Right lobe of liver (tissue), 6 donors: Measurements from ENCODE around the gene MS4A15. TPM values are rescaled to one million over a fixed set of nuclear protein-coding genes. Genes with fewer than 3 reads are reported as not detected.

Experiments used
- ATAC-seq, 4 donors: fragments of 200-7000 bp; cut with Tn5 transposase; one replicate each; pipeline ENCODE4 v1.9.1; 2020; ENCODE audit warnings: mild to moderate bottlenecking in 4 of 4, moderate library complexity in 4 of 4
- DNase-seq, 3 donors: peaks; one replicate each; pipeline ENCODE4 v3.0.0-alpha.2; 2020
- H3K27ac ChIP-seq, 3 donors: fragments of 200-600 bp; one replicate each; pipeline ENCODE4 v1.8.0; 2022
- H3K27me3 ChIP-seq, 2 donors: fragments of 200-600 bp; one replicate each; pipeline ENCODE4 v1.8.0; 2022
- H3K36me3 ChIP-seq, 4 donors: fragments of 200-600 bp; sonication (generic) in 1 of 4; one replicate each; pipeline versions ENCODE4 v1.5.1 to v1.8.0; 2017 to 2022; ENCODE audit warnings: control low read depth in 1 of 4
- H3K4me1 ChIP-seq, 4 donors: fragments of 200-600 bp; sonication (generic) in 1 of 4; one replicate each; pipeline versions ENCODE4 v1.5.1 to v1.8.0; 2017 to 2022; ENCODE audit warnings: control low read depth in 1 of 4
- H3K4me3 ChIP-seq, 3 donors: fragments of 200-600 bp; one replicate each; pipeline ENCODE4 v1.8.0; 2022
- H3K9me3 ChIP-seq, 4 donors: fragments of 200-600 bp; sonication (generic) in 1 of 4; one replicate each; pipeline versions ENCODE4 v1.5.1 to v1.8.0; 2017 to 2022; ENCODE audit warnings: control low read depth in 1 of 4
- POLR2A ChIP-seq: fragments of 450-650 bp; IDR thresholded peaks from one replicate; pipeline ENCODE4 v1.6.1; 2017; ENCODE audit warnings: antibody characterized with exemption, mild to moderate bottlenecking
- WGBS: methylation state at CpG from one replicate; pipeline ENCODE4 v1.1.6; 2018; ENCODE audit warnings: low coverage, low lambda C conversion rate; ENCODE audit not compliant: insufficient coverage; ENCODE audit errors: missing lambda C conversion rate; 5-methylcytosine and 5-hydroxymethylcytosine counted together
- intact Hi-C, 2 donors: fragments of 100-400 bp; cut with DNase I; formaldehyde crosslinking; loops; one replicate each; pipeline versions ENCODE4 v1.11.2 to v1.14.1; 2022
- total RNA-seq, 6 experiments: library from RNA; depleted of rRNA in 2 of 6; stranded (reverse); fragments of >200 nt in 2 of 6; fragmentation: NEBNext Ultra II Directional in 3 of 6; extraction: Animal tissue kit (Norgen Biotek cat#: 25700) in 3 of 6; gene quantifications; one replicate each; pipeline versions ENCODE4 v1.1.0 to v1.2.4, GENCODE V29; 2016 to 2023
- TF ChIP-seq, protein P1 (sequence below), 4 donors: fragments of 200-600 bp in 3 of 4; fragments of 450-650 bp in 1 of 4; IDR thresholded peaks; one replicate each; pipeline versions ENCODE4 v1.5.1 to v1.8.0; 2016 to 2022; ENCODE audit warnings: antibody characterized with exemption in 4 of 4, mild to moderate bottlenecking in 2 of 4
- donor health status: DM: no; HTN: yes; CAD: no.
- donor health status: DM: no; HTN: no; CAD: no.
- donor health status: DM: no; HTN: no; CAD: no.
- donor health status: DM: no; HTN: yes; CAD: no.
- donor health status: DM: no; HTN: yes; CAD: no.

MS4A15 gene
- total RNA-seq, 6 experiments from 2014 or later: not detected

DNA sequence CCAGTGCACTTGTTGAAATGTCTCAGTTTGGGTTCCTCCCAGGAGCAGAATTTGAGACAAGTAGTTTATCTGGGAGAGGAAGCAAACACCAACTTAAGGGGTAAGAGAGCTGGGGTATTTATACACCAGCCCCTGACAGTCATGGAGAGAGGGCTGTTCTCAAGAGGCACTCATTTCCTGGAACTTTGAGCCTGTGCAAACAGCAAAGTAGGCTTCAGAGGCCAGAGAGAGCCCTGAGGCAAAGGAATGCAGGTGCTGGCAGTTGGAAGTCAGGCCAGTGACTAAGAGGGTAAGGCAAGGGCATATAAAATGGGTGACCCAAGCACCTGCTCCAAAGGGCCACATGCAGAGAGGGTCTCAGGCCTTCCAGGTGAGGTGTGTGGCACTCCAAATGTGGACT lies 16.1 kb upstream of the MS4A15 start:
- ATAC-seq (no peak), DNase-seq (no peak)
- H3K4me1 ChIP-seq: no peaks in the 10 kb centered on the region
- TF ChIP-seq, protein P1, sequence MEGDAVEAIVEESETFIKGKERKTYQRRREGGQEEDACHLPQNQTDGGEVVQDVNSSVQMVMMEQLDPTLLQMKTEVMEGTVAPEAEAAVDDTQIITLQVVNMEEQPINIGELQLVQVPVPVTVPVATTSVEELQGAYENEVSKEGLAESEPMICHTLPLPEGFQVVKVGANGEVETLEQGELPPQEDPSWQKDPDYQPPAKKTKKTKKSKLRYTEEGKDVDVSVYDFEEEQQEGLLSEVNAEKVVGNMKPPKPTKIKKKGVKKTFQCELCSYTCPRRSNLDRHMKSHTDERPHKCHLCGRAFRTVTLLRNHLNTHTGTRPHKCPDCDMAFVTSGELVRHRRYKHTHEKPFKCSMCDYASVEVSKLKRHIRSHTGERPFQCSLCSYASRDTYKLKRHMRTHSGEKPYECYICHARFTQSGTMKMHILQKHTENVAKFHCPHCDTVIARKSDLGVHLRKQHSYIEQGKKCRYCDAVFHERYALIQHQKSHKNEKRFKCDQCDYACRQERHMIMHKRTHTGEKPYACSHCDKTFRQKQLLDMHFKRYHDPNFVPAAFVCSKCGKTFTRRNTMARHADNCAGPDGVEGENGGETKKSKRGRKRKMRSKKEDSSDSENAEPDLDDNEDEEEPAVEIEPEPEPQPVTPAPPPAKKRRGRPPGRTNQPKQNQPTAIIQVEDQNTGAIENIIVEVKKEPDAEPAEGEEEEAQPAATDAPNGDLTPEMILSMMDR (IDR thresholded peaks at IDR 0.05): no peak
- no peak for TF ChIP-seq POLR2A
- intact Hi-C loops: no loop called here
- no peak overlapping the region for H3K27ac ChIP-seq
- no peak overlapping the region for H3K4me3 ChIP-seq
- no peaks in the 10 kb centered on the region for H3K36me3 ChIP-seq
- H3K27me3 ChIP-seq: no peaks in the 10 kb centered on the region
- H3K9me3 ChIP-seq: no peaks in the 10 kb centered on the region

DNA sequence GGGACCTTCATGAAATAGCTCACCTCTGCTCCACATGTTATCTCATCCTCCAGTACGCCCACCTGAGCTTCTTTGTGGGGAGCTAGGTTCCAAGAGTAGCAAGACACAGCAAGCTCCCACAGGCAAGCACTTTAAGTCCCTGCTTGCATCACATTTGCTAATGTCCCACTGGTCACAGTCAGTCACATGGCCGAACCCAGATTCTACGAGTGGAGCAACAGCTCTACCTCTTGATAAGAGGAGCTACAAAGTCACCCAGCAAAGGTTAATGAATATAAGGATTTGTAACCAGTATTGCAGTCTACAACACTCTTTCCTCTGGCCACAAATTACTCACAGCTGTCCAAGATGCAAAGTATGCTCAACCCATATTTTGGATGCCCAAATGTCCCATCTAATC lies 15.2 kb upstream of the MS4A15 start:
- Histone ChIP-seq H3K27ac (no peak overlapping the region), H3K9me3 (no peaks in the 10 kb centered on the region), H3K4me1 (no peaks in the 10 kb centered on the region), H3K36me3 (no peaks in the 10 kb centered on the region), H3K4me3 (no peak overlapping the region), H3K27me3 (no peaks in the 10 kb centered on the region)
- DNase-seq (no peak), ATAC-seq (no peak)
- WGBS: 74% methylated on average over 2 of the region's 3 CpGs
- no peak for TF ChIP-seq POLR2A
- TF ChIP-seq, protein P1 (IDR thresholded peaks at IDR 0.05): no peak
- intact Hi-C loops: no loop called here

DNA sequence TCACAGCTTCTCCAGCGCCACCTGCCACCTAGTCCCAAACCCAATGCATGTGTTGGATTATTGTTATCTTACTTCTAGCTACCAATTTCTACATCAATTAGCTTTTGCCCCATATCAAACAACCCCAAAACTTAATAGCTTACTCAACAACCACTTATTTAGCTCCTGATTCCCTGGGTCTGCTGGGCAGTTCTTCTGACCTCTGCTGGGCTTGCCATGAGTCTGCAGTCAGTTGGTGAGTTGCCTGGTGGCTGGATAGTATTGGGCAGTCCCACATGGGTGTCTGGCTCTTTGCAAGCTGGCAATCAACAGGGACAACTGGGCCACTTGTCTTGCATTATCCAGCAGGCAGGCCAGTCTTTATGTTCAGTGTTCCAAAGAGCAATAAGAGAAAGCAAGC lies 13.6 kb upstream of the MS4A15 start:
- WGBS: 21% methylated on average over 1 of the region's 1 CpG
- intact Hi-C loops: no loop called here
- Histone ChIP-seq H3K4me3 (no peak overlapping the region), H3K27ac (no peak overlapping the region), H3K36me3 (no peaks in the 10 kb centered on the region), H3K9me3 (no peaks in the 10 kb centered on the region), H3K4me1 (no peaks in the 10 kb centered on the region), H3K27me3 (no peaks in the 10 kb centered on the region)
- DNase-seq (no peak), ATAC-seq (no peak)
- TF ChIP-seq POLR2A: no peak

DNA sequence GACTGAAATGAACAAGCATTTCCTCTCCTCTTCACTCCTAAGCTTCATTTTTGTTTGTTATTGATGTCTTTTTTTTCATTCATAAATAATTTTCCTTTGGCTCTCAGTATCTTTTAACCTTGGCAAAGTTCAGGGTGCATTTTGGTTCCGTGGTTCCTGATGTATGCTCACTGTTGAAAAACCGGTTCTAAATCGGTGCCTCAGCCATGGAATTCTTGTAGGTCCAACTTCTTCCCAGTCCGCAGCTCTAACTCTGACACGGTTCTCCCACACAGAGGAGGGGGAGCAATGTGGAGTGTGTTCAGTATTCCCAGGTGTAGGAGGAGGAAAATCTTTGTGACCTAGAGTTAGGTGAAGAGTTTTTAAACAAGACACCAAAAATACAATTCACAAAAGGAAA lies 12.6 kb upstream of the MS4A15 start:
- no peak for ATAC-seq
- Histone ChIP-seq H3K27me3 (no peaks in the 10 kb centered on the region), H3K4me3 (no peak overlapping the region), H3K36me3 (no peaks in the 10 kb centered on the region), H3K9me3 (no peaks in the 10 kb centered on the region), H3K4me1 (no peaks in the 10 kb centered on the region), H3K27ac (no peak overlapping the region)
- no peak for DNase-seq
- 78% methylated on average over 5 of the region's 5 CpGs for WGBS
- intact Hi-C loops: no loop called here
- no peak for TF ChIP-seq POLR2A
- TF ChIP-seq, protein P1 (IDR thresholded peaks at IDR 0.05): no peak

DNA sequence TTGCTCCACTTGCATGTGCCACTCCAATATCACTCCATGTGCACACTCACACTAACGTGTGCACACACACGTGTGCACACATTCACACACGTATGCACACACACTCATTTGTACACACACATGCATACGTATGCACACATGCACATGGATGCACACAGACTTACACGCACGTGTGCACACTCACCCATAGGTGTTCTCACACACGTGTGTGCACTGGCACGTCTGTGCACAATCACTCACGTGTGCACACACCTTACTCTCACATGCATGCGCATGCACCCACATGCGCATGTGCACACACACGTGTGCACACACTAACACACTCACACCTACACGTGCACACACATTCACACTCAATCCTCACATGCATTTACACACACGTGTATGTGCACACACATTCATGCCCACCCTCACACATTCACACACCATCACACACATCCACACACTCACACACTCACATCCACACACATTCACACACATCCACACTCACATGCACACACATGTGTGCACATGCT lies 9.3 kb upstream of the MS4A15 start:
- ATAC-seq (no peak), DNase-seq (no peak)
- 80% methylated on average over 14 of the region's 14 CpGs for WGBS
- Histone ChIP-seq H3K4me3 (no peak overlapping the region), H3K4me1 (no peaks in the 10 kb centered on the region), H3K27ac (no peak overlapping the region), H3K9me3 (no peaks in the 10 kb centered on the region), H3K36me3 (no peaks in the 10 kb centered on the region), H3K27me3 (no peaks in the 10 kb centered on the region)
- intact Hi-C loops: no loop called here
- TF ChIP-seq POLR2A: no peak
- TF ChIP-seq, protein P1 (IDR thresholded peaks at IDR 0.05): no peak
